ENCODE results near the gene OR2T2.
"Not testable (repeated sequence)": the region's sequence is repeated elsewhere in the genome, so short reads cannot be mapped to it uniquely, and the experiment has no call there.

OR2T2 gene

GRCh38 chr1:248471154-248471553, 25.7 kb downstream of the OR2T2 start:
- H3K9ac ChIP-seq, result no peak overlapping the region
- no peaks in the 10 kb centered on the region for H3K36me3 ChIP-seq
- H3K4me3 ChIP-seq, result no peak overlapping the region
- H3K4me1 ChIP-seq, result no peaks in the 10 kb centered on the region
- H3K27me3 ChIP-seq, result no peaks in the 10 kb centered on the region
- no peak overlapping the region for H3K27ac ChIP-seq
- H3K4me2 ChIP-seq, result no peak overlapping the region
- no peaks in the 10 kb centered on the region for H3K9me3 ChIP-seq (replicated peaks in 1 of 11)
- no peak for TF ChIP-seq Cebpa-rat (IDR thresholded peaks at IDR 0.05)
- no peaks in the 10 kb centered on the region for H4K20me1 ChIP-seq

- H3K27me3 ChIP-seq; H3K27ac ChIP-seq; H3K4me1 ChIP-seq; H3K9me3 ChIP-seq (replicated peaks in 1 of 11); H3K4me2 ChIP-seq; H4K20me1 ChIP-seq; H3K4me3 ChIP-seq; H3K9ac ChIP-seq; H3K36me3 ChIP-seq: not testable (repeated sequence)
Measured at GRCh38 chr1:248472111-248472510, 26.7 kb downstream of the OR2T2 start.

DNA sequence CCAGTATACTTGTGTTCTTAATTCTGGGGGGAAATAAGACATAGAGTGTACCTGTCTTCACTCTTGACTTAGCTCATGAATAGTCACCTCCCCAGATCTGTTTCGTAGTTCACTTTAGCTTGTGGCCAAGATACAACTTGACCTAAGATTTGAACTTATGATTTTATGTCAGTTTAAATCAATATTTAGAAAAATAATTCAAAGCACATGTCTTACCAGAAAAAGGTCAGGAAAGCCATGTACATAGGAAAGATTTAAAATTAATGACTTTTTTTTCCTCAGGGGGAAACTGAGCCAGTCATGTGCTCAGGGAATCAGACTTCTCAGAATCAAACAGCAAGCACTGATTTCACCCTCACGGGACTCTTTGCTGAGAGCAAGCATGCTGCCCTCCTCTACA, 27.6 kb downstream of the OR2T2 start, which contains the start of gene OR2T3:
Gene OR2T3 (plus strand): TSS at position 301 of the 400 bp plus-strand sequence. CDS start 0 bp downstream, at position 301.
- H3K4me2 ChIP-seq; H3K36me3 ChIP-seq; H3K27me3 ChIP-seq; H3K4me3 ChIP-seq; H3K9me3 ChIP-seq (replicated peaks in 1 of 11); H3K9ac ChIP-seq; H3K27ac ChIP-seq; H4K20me1 ChIP-seq; H3K4me1 ChIP-seq: not testable (repeated sequence)

DNA sequence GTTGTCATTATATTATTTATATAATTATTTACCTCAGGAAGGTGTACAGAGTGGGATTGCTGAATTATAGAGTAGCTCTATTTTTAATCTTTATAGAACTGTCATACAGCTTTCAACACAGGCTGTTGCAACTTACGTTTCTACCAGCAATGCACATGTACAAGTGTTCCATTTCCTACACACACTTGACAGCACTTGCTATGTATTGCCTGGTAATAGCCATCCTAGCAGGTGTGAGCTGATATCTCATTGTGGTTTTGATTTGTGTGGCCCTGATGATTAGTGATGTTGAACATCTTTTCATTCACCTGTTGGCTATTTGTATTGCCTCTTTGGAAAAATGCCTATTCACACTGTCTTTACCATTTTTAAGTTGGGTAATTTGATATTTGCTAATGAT, 30.2 kb downstream of the OR2T2 start:
- H3K4me1 ChIP-seq; H3K27ac ChIP-seq; H3K27me3 ChIP-seq; H3K9me3 ChIP-seq (replicated peaks in 1 of 11); H4K20me1 ChIP-seq; H3K4me2 ChIP-seq; H3K4me3 ChIP-seq; H3K9ac ChIP-seq; H3K36me3 ChIP-seq: not testable (repeated sequence)

GRCh38 chr1:248481686-248482579, 36.5 kb downstream of the OR2T2 start:
- not testable (repeated sequence) for H3K36me3 ChIP-seq; H3K4me1 ChIP-seq; H3K9me3 ChIP-seq (replicated peaks in 1 of 11); H4K20me1 ChIP-seq; H3K4me3 ChIP-seq; H3K27ac ChIP-seq; H3K4me2 ChIP-seq; H3K9ac ChIP-seq; H3K27me3 ChIP-seq

GRCh38 chr1:248488289-248488688, 42.9 kb downstream of the OR2T2 start, which contains the start of gene OR2T5:
Gene OR2T5 (plus strand): TSS chr1:248488589. CDS start chr1:248488589, 0 bp downstream.
- H3K27me3 ChIP-seq; H3K4me3 ChIP-seq; H3K4me2 ChIP-seq; H3K27ac ChIP-seq; H3K9me3 ChIP-seq (replicated peaks in 1 of 11); H4K20me1 ChIP-seq; H3K36me3 ChIP-seq; H3K9ac ChIP-seq; H3K4me1 ChIP-seq: not testable (repeated sequence)

- not testable (repeated sequence) for H3K9ac ChIP-seq
Measured at GRCh38 chr1:248496661-248497060, 51.2 kb downstream of the OR2T2 start.

GRCh38 chr1:248500305-248501035, 55.0 kb downstream of the OR2T2 start:
- H3K9ac ChIP-seq; H3K36me3 ChIP-seq; H3K27ac ChIP-seq; H3K4me2 ChIP-seq; H3K27me3 ChIP-seq; H3K4me1 ChIP-seq; H3K4me3 ChIP-seq; H4K20me1 ChIP-seq; H3K9me3 ChIP-seq (replicated peaks in 1 of 11): not testable (repeated sequence)

More at GRCh38 chr1:248496661-248497060, 51.2 kb downstream of the OR2T2 start:
- not testable (repeated sequence) for H3K27me3 ChIP-seq; H4K20me1 ChIP-seq; H3K4me3 ChIP-seq; H3K4me2 ChIP-seq; H3K27ac ChIP-seq; H3K4me1 ChIP-seq; H3K36me3 ChIP-seq; H3K9me3 ChIP-seq (replicated peaks in 1 of 11)

Data from BLaER1 treated with 17β-estradiol and CSF1 and Interleukin-3, amounts not matched to agents 10 nM and 100 nM (cell line).